NCI-H82 treated with DMSO at 0.1 percent for 48 hours (cell line): ENCODE results near the gene TSPY1.
"Not testable (repeated sequence)": the region's sequence is repeated elsewhere in the genome, so short reads cannot be mapped to it uniquely, and the experiment has no call there.

Source experiments
- DNase-seq: peaks from one replicate; lab custom pipeline; 2025; ENCODE audit not compliant: unreplicated experiment; lab: John Stamatoyannopoulos, UW

The TSPY1 gene

GRCh38 chrY:9466655-9467054, at the start of gene TSPY1:
TSPY1 (plus strand) TSS chrY:9466955; CDS start chrY:9467001, 46 bp downstream.
- not testable (repeated sequence) for DNase-seq

- not testable (repeated sequence) for DNase-seq
Observed at GRCh38 chrY:9486967-9487366, 20.2 kb downstream of the TSPY1 start, which contains the start of gene TSPY9. TSPY9 (plus strand) TSS chrY:9487267; CDS start chrY:9487313, 46 bp downstream.

- DNase-seq, result not testable (repeated sequence)
Observed at GRCh38 chrY:9504396-9504795, 37.6 kb downstream of the TSPY1 start.

GRCh38 chrY:9516287-9516686, 49.5 kb downstream of the TSPY1 start:
- DNase-seq, result not testable (repeated sequence)
